Ovary (tissue), 3 donors: ENCODE measurements around the gene LUC7L2.

Experiments
- CTCF ChIP-seq, 3 donors: fragments of 450-650 bp in 2 of 3; fragments of 200-600 bp in 1 of 3; IDR thresholded peaks; one replicate each; pipeline versions ENCODE4 v1.5.1 to v1.8.0; 2016 to 2022; ENCODE audit warnings: antibody characterized with exemption in 3 of 3, mild to moderate bottlenecking in 1 of 3
- EP300 ChIP-seq: sonication (generic); formaldehyde crosslinking; IDR thresholded peaks from one replicate; pipeline ENCODE4 v1.6.1; 2017; ENCODE audit warnings: antibody characterized with exemption
- POLR2A ChIP-seq: fragments of 450-650 bp; IDR thresholded peaks from one replicate; pipeline ENCODE4 v1.6.1; 2017; ENCODE audit warnings: antibody characterized with exemption, mild to moderate bottlenecking, moderate library complexity
- donor health status: DM: no; HTN: no; CAD: no.

- TF ChIP-seq CTCF (IDR thresholded peaks at IDR 0.05) = no peak
- TF ChIP-seq POLR2A = no peak
- TF ChIP-seq EP300 = no peak
Observed at GRCh38 chr7:139366400-139366799, 6.7 kb downstream of the LUC7L2 start.
